ENCODE results near the gene GLRA3.

Gene GLRA3

GRCh38 chr4:174681723-174682300 is 147.2 kb downstream of the GLRA3 start:
- TF ChIP-seq FOXM1 (IDR thresholded peaks at IDR 0.05; ENCODE audit: borderline replicate concordance, low read depth) (no peak), CEBPB (IDR thresholded peaks at IDR 0.05) (no peak), NFIC (IDR thresholded peaks at IDR 0.05) (no peak), ZBTB7A (IDR thresholded peaks at IDR 0.05; ENCODE audit: low read depth) (no peak), YY1 (IDR thresholded peaks at IDR 0.05; ENCODE audit: low read depth) (no peak), CREB1 (IDR thresholded peaks at IDR 0.05; ENCODE audit: low read depth) (no peak), USF1 (IDR thresholded peaks at IDR 0.05) (no peak), EP300 (IDR thresholded peaks at IDR 0.05; ENCODE audit: borderline replicate concordance) (no peak), TCF12 (IDR thresholded peaks at IDR 0.05; ENCODE audit: low read depth) (no peak), EGR1 (IDR thresholded peaks at IDR 0.05) (no peak), MAX (IDR thresholded peaks at IDR 0.05) (no peak), REST (IDR thresholded peaks at IDR 0.05; ENCODE audit: low read depth) (no peak), TAF1 (IDR thresholded peaks at IDR 0.05; ENCODE audit: low read depth) (no peak)

- TF ChIP-seq TAF1 (IDR thresholded peaks at IDR 0.05; ENCODE audit: low read depth) (no peak), CEBPB (IDR thresholded peaks at IDR 0.05) (no peak), MAX (IDR thresholded peaks at IDR 0.05) (no peak), REST (IDR thresholded peaks at IDR 0.05; ENCODE audit: low read depth) (no peak)
Measured at GRCh38 chr4:174674305-174674840, 154.7 kb downstream of the GLRA3 start.

- TF ChIP-seq NFIC (IDR thresholded peaks at IDR 0.05) = no peak
- no peak for TF ChIP-seq TAF1 (IDR thresholded peaks at IDR 0.05; ENCODE audit: low read depth)
- no peak for TF ChIP-seq FOXM1 (IDR thresholded peaks at IDR 0.05; ENCODE audit: borderline replicate concordance, low read depth)
- TF ChIP-seq CREB1 (IDR thresholded peaks at IDR 0.05; ENCODE audit: low read depth) = no peak
- TF ChIP-seq REST (IDR thresholded peaks at IDR 0.05; ENCODE audit: low read depth) = no peak
- no peak for TF ChIP-seq CEBPB (IDR thresholded peaks at IDR 0.05)
- no peak for TF ChIP-seq RAD21 (IDR thresholded peaks at IDR 0.05; ENCODE audit: low read depth)
- TF ChIP-seq EP300 (IDR thresholded peaks at IDR 0.05; ENCODE audit: borderline replicate concordance) = no peak
Measured at GRCh38 chr4:174673865-174674264, 155.2 kb downstream of the GLRA3 start.

- TF ChIP-seq FOXM1 (IDR thresholded peaks at IDR 0.05; ENCODE audit: borderline replicate concordance, low read depth) (no peak), YY1 (IDR thresholded peaks at IDR 0.05; ENCODE audit: low read depth) (no peak), EGR1 (IDR thresholded peaks at IDR 0.05) (no peak), ZBTB7A (IDR thresholded peaks at IDR 0.05; ENCODE audit: low read depth) (no peak), TEAD4 (IDR thresholded peaks at IDR 0.05) (no peak), RAD21 (IDR thresholded peaks at IDR 0.05; ENCODE audit: low read depth) (no peak), USF1 (IDR thresholded peaks at IDR 0.05) (no peak), TCF12 (IDR thresholded peaks at IDR 0.05; ENCODE audit: low read depth) (no peak), NFIC (IDR thresholded peaks at IDR 0.05) (no peak), TAF1 (IDR thresholded peaks at IDR 0.05; ENCODE audit: low read depth) (no peak), CEBPB (IDR thresholded peaks at IDR 0.05) (no peak)
Measured at GRCh38 chr4:174672276-174672675, 156.8 kb downstream of the GLRA3 start.

GRCh38 chr4:174669270-174669669 is 159.8 kb downstream of the GLRA3 start:
- TF ChIP-seq TAF1 (IDR thresholded peaks at IDR 0.05; ENCODE audit: low read depth) (no peak), CEBPB (IDR thresholded peaks at IDR 0.05) (no peak), NFIC (IDR thresholded peaks at IDR 0.05) (no peak), RAD21 (IDR thresholded peaks at IDR 0.05; ENCODE audit: low read depth) (no peak), EP300 (IDR thresholded peaks at IDR 0.05; ENCODE audit: borderline replicate concordance) (no peak), REST (IDR thresholded peaks at IDR 0.05; ENCODE audit: low read depth) (no peak), USF1 (IDR thresholded peaks at IDR 0.05) (no peak), CREB1 (IDR thresholded peaks at IDR 0.05; ENCODE audit: low read depth) (no peak), MAX (IDR thresholded peaks at IDR 0.05) (no peak), TEAD4 (IDR thresholded peaks at IDR 0.05) (no peak), ZBTB7A (IDR thresholded peaks at IDR 0.05; ENCODE audit: low read depth) (no peak), FOXM1 (IDR thresholded peaks at IDR 0.05; ENCODE audit: borderline replicate concordance, low read depth) (no peak), TCF12 (IDR thresholded peaks at IDR 0.05; ENCODE audit: low read depth) (no peak), EGR1 (IDR thresholded peaks at IDR 0.05) (no peak), YY1 (IDR thresholded peaks at IDR 0.05; ENCODE audit: low read depth) (no peak)

Measured in Ishikawa (cell line).